Transverse colon (tissue), 3 donors: ENCODE data around the gene LYPD4.

ENCODE experiments used
- CTCF ChIP-seq, 5 experiments: fragments of 200-600 bp in 3 of 5; fragments of 450-650 bp in 2 of 5; sonication (generic) in 3 of 5; IDR thresholded peaks; 1 replicate in 2 of 5; 2 replicates in 3 of 5; pipeline ENCODE4 v1.5.1; 2016 to 2017; ENCODE audit warnings: antibody characterized with exemption in 5 of 5, inconsistent platforms in 3 of 5, mild to moderate bottlenecking in 2 of 5, moderate library complexity in 1 of 5
- EP300 ChIP-seq: sonication (generic); formaldehyde crosslinking; IDR thresholded peaks from one replicate; pipeline ENCODE4 v1.6.1; 2017; ENCODE audit warnings: antibody characterized with exemption, low read depth
- POLR2A ChIP-seq: fragments of 450-650 bp; IDR thresholded peaks from one replicate; pipeline ENCODE4 v1.6.1; 2016; ENCODE audit warnings: antibody characterized with exemption, mild to moderate bottlenecking, moderate library complexity

- TF ChIP-seq POLR2A: no peak
- TF ChIP-seq CTCF (IDR thresholded peaks at IDR 0.05): no peak
- TF ChIP-seq EP300: no peak
These were observed 638 bp upstream of the LYPD4 start for GRCh38 chr19:41845051-41845590.
